ENCODE data around the gene HOXA10.

The HOXA10 gene

DNA sequence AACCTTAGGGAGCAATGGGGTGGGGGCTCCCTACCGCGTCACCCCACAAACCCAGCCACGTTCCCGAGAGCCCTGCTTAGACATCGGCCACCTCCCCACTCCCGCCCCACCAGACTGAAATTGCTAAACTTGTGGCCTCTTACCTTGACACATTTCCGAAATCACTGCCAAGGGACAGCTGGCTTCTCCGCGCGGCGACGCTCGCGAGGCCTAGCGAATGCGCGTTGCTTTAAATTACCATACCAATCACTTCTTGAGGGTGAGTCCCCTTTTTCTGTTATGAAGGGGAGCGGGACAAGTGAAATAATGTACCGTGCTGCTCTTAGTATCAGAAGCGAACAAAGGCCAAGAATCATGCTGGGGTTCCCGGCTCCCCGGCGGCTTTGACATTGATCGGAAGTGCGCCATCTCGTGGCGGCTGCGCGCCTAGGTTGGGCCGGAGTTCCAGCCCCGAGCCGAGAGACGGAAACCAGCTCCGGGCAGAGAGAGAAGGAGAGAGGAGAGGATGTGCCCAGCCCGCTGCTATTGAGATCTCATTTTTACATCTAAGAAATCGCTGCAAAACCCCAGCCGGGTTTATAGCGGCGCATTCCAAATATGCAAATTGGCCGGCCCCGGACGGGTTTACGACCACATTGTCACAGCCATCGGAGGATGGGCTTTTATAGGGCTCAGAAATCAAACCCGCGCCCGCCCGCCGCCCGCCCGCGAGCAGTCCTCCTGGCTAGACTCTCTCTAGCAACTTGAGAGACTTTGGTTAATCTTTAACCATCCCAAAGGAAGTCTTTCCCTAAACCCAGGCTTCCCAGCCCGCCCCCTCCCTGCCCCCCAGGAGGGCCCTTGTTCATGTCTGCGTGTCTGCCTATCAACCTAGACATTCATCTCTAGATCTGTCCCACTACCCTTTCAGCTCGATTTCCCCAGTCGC lies 5.6 kb upstream of the HOXA10 start:
- peak; percentile 84 for DNase-seq (ENCODE audit: low spot score)

DNA sequence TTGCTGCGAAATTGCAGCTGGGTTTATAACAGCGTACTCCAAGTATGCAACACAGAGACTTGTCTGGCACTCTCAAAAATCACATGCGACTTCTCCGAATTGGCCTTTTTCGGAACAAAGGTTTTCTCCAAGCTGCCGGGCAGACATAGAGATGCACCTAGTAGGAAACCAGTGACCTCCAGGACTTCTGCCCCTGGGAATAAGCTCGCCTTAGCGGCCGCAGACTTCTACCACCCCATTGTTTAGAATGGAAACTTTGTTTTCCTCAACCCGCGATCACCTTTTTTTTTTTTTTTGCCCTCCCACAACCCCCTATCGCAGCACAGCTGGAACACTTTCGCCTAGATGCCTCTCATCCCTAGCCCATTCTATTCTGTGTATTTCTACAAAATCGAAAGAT lies 4.9 kb upstream of the HOXA10 start:
- DNase-seq (ENCODE audit: low spot score), result no peak

DNA sequence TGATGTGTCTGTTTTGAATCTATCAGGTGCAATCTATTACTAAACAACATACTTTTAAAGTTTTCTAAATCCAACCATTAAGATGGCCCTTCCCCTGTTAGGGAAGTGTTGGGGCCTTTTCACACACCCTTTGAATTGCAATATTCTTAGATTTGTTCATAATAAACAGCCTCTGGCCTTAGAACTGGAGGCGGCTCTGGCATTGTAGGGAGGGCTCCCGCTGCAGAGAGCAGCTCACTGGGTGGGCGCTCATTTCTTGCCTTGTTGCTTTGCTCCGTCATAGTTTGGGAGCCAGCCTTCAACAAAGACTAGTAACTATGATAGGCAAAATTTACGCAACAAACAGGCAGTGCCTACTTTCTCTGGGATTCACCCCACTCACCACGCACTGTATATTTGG lies 4.2 kb upstream of the HOXA10 start:
- no peak for DNase-seq (ENCODE audit: low spot score)

DNA sequence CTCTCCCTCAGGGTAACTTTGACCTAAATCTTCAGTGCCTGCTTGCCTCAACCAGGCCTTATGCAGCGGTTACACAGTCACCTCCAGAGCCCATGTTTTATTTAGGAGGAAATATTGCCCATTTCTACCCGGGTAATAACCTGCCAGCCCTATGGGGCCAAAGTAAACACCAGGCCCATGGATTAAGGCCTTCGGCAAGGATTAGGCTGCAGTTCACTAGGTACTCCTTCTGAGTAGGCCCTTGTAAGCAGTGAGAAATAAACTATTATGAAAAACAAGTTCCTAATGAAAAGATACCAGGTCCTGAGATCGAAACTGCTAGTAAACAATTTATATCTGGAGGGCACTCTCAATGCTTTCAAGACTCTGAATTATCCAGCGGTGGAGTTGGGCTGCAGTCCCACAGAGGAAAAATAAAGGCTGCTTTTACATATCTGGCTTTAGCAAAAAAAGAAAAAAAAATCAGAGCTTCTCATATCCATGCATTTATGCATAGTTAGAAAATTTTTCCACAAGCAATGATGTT lies 3.7 kb upstream of the HOXA10 start:
- DNase-seq (ENCODE audit: low spot score), result no peak

DNA sequence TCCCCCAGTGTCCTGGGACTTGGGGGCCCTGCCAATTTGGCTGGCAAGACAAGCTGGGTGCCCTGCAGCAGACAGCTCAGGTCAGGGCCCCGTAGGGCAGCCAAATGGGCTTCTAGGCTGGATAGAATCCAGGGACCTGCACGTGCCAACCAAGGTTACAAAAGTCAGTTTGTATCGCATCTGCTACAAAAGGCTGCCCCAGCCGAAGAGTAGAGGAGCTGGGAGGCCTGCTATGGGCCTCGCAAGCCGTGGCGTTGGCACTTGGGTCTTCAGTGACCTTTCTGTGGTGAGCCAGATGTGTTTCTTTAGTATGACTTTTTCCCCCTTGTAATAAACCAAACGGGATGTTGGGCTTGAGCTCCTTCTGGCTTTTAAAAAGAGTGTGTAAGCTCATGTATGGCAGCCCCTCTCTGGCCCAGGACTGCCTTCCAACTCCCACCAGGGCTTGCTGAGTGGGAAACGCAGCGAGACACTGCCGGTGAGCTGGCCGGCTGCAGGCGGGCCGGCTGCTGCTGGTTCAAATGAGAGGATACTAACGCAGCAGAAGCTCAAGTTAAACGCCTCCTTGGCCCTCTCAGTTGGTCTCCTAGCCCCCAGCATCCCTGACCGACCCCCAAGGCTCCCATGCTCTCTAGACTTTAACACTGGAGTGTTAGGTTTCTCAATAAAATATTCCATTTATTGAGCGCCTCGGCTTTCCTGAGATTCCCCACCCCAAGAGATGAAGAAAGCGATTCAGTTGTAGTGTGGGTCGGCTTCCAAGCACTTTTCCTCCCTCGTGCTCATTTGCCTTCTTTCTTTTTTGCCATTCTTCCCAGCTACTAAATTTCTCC lies 3.1 kb upstream of the HOXA10 start:
- no peak for DNase-seq (ENCODE audit: low spot score)

DNA sequence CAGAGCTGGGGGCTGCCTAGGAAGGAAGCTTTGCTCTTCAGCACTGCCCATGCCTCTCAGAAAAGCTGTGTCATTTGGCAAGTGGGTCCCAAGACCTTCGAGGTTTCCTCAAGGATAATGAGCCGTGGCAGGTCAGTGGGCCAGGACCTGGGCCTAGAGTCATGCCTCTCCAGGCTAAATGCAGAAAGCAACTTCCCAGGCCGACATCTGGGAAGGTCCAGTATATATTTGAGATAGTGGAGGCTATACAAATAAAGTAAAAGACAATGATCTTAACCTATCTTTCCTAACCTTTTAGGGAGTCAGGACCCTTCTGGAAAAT lies 2.4 kb upstream of the HOXA10 start:
- no peak for DNase-seq (ENCODE audit: low spot score)

DNA sequence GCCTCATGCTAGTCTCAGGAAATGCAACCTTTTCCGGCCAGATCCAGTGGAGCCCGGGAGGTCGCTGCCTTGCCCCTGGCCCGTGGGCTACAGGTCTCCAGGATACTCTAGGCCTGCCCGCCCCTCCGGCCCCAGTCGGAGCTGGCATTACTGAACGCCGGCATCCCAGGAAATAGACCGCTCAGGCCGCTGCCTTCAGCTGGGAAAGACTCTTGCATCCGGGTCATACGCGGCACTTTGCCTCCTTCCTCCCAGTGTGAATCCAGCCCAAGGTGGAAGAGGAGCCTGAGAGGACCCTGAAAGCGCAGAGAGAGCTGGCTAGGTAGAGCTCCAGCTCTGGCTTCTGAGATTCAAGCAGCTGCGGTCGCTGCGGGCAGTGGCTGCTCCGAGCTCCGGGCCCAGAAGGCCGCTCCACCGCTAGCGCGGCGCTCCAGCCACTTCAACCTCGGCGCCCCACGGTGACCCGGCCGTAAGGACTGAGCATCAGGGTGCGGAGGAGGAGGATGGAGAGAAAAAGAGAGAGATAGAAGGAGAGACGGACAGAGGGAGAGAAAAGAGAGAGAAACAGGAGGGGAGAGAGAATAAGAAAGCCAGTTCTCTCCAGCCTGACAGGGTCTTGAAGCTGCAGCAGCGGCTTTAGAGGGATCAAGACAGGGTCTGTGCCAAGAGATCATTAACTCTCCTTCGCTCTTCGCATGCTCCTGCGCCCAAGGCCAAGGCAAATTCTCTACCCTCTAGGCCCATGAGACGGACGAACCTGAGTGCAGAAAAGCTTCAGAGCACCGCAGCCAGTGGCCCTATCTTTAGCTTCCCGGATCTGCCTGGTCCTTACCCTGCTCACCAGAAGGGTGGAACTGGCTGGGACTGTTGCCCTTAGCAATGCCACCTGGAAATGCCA lies 1.8 kb upstream of the HOXA10 start:
- no peak for DNase-seq (ENCODE audit: low spot score)

DNA sequence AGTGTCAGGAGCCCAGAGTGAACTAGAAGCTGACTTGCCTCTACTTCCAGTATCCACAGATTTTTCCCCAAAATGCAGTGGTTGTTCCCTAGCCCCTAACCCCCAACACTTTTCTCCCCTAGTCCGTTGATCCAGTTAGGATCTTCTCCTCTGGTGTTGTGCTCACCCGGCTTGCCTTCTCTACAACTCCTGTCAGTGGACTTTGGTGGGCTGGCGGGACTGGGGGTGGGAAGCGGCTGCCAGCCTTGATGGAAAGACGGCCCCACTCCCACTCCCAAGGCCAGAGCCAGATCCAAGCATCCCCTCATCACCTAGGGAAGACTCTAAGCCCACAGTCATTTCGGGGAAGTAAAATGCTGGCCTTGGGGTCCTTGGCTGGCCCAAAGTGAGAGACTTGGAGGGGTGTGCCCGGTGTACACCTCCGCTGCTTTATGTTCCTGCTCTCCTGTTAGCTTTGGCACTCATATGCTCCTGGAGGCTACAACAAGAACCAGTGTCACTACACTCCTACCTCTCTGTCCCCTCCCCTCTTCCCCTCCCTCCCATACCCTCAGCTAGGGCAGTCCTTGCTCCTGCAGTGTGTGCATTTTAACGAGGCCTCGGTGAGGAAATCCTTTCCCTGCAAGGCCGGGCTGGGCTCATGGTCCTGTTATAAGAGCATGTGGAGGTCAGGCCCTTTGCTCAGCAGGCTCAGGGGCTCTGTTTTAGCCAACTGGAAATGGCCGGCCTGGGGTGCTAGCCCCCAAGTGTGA lies 930 bp upstream of the HOXA10 start:
- DNase-seq (ENCODE audit: low spot score), result no peak

DNA sequence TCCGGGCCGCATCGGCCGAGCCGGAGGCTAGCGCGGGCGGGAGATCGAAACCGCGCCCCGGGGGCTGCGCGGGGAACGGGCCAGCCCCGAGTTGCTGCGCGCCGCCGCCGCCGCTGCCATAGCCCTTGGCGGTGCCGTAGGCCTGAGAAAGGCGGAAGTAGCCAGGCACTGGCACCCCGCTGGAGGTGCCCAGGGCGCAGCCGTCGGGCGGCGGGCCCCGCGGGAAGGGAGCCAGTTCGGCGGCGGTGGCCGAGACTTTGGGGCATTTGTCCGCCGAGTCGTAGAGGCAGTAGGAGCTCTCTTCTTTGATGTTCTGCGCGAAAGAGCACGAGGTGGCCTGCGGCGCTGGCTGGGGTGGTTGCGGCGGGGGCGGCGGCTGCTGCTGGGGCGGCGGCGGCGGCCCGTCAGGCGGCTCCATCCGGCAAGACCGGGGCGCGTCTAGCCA lies 587 bp downstream of the HOXA10 start:
- DNase-seq (ENCODE audit: low spot score), result no peak

DNA sequence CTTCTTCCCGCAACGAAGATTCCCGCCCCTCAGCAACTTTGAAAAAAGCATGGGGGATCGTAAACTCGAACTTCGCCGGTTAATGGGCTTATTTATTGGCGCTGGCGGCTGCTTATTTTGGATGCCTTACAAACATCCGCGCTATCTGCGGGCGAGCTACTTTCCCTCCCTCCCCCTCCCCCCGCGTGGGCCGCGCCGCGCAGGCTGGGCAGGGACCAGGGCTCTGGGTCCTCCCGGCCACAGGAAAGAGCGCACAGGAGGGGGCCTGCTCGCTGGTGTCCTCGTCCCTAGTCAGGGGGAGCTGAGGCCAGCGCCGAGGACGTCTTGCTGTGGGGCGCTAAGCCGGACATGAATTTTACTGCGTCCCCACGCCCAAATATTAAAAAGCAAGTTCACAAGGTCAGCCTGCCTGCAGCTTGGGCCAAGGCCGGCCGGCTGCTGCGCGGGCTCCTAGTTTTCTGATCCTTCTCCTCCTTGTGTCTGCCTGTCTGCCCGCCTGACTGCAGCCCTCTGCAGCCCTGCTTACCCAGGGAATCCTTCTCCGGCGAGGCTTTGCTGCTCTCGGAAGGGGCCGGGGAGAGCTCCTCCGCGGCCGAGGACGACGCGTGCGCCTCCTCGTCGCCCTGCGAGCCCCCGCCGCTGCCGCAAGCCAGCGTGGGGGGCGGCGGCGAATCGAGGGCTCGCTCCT lies 1.2 kb downstream of the HOXA10 start:
- DNase-seq (ENCODE audit: low spot score), result no peak

DNA sequence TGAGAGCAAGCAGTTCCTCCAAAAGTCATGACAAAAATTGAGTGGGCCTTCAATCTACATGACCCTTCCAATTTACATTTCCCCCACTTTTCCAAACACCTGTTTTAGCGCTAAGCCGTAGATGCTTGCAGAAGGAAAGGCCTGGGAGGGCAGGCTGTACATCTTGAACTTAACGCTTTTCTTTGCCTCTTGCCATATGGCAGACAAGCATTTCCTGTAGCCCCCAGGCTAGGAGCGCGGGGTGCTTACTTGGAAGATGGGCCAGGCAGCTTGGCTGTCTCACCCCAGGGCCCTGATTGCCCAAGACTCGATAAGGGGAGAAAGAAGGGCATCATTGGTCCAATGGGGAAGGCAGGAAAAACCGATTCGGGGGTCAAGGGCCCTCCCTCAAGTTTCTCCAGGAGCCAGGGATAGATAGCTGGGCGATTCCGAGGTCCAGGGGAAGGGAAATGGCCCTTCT lies 1.8 kb downstream of the HOXA10 start:
- no peak for DNase-seq (ENCODE audit: low spot score)

DNA sequence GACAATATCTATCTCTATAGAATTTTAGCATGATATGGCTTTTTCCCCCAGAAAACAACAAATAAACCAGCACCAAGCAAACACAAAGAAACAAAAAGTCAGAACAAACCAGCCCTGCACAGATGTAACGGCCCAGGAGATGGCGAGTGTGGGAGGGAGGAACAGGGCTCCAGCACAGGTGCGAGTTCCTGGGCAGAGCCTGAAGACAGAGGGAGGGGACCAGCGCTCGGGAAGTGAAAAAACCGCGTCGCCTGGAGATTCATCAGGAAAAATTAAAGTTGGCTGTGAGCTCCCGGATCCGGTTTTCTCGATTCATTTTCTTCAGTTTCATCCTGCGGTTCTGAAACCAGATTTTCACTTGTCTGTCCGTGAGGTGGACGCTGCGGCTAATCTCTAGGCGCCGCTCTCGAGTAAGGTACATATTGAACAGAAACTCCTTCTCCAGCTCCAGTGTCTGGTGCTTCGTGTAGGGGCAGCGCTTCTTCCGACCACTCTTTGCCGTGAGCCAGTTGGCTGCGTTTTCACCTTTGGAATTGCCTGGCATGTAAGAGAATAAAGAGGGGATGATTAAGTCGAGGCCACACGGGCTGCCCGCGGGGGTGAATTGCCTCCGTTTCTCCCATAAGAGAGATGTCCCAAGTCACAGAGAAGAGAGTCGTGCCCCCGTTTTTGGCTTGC lies 2.3 kb downstream of the HOXA10 start:
- DNase-seq (ENCODE audit: low spot score), result no peak

DNA sequence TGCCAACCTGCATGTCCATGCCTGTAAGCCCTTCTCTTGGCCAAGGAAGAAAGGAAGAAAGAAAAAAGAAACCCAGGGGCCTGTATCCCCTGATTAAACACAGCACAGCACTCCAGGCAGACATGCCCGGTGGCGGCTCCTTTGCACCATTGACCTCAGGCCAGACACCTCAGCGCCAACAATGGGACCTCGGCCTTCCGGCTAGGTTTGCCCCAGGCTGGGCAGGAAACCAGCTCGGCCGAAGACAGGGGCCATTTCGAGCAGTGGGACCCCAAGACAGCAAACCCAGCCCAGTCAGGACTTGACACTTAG lies 2.8 kb downstream of the HOXA10 start:
- no peak for DNase-seq (ENCODE audit: low spot score)

DNA sequence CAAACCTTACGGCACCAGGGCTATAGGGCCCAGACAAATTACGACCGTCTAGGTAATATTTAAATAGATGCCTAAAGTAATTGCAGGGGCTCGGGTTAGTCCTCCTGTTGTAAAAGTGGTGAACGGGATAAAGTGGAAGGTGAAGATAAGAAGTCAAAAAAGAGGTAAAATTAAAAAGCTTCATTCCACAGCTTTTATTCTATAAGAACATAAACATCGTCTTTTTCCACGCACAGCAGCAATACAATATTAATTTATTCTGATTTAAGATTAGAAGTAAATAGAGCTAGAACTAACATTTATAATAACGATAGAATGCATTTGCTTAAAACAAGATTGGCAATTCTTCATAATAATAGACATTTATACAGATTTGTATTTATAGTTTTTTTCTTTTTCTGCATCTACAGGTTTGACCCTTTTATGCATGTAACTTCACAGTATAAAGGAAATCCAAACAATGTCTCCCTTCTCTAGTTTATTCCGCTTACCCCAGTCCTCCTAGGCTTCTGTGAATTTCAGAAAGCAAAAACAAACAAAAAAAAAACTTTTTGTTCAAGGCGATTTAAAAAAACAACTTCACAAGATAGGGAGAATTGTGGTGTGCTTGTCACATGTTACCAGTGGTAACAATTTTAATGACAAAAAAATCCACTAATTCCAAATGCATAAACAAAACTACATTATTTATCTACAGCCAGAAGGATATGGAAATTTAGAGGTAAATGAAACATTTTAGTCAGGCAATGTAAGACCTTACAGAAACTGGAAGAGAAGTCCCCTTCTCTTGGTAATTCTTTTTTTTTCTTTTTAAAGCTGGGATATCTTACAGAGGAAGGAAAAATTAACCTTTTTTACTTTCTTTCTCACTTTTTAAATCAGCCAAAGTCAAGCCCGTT lies 3.4 kb downstream of the HOXA10 start:
- DNase-seq (ENCODE audit: low spot score), result no peak

DNA sequence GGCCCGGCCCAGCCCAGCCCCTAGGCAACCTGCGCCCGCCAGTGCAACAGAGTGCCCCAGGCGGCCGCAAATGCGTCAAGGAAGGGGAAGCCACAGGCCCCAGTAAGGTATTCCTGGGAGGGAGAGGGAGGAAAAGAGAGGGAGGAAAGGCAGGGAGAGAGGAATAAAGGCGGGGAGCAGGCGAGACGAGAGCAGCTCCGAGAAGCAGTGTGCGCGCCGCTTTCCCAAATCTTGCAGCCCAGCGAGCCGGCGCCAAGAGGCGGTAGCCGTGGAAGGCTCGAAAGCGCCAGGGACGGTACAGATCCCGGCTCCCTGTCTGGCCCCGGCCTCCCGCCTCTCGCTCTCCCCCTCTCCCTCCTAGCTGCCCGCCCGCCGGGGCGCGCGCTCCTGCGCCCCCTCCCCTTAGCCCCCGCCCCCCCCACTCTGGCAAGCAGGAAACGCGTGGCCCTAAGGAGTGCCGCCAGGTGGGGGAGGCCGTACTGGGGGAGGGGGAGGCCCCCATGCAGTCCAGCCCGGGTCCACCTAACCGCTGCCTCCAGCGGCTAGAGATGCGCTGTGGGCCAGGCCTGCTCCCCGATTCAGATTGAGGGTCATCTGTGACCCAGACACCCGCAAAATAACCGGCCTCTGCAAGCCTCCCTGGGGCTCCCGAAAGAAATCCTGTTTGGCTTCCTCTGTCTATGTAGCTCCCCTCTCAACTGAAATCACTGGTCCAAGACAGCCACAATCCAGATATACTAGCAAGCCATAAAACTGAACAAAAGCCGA lies 4.3 kb downstream of the HOXA10 start:
- DNase-seq (ENCODE audit: low spot score), result no peak

DNA sequence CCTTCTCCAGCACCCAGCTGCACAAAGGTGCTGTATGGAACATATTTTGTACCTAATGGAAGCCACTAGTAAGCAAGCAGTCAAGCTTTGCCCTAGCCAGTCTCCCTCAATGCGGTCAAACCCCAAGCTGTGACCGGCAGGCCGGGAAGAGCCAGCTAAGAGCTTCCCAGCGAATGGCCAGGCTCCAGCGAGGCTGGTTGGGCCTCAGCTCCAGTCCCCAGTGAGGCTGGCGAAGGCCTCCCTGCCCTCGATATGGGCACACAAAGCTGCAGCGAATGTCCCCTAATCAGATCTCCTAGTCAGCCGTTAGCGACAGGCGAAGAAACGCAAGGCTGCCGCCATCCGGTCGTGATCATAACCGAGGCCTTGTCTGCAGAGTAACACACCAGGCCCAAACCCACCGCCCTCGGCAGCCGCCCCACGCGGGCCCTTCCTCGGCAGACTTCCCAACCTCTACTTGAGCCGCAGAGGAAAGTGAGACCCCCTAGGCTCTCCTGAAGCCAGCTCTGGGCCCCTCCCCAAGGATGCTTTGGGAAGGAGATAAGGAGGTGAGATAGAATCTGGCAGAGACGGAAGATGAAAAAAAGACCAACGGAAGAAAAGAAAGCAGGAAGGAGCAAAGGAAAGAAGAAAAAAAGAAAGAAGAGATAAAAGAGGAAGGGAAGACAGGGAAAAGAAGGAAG lies 5.7 kb downstream of the HOXA10 start:
- DNase-seq (ENCODE audit: low spot score), result no peak

DNA sequence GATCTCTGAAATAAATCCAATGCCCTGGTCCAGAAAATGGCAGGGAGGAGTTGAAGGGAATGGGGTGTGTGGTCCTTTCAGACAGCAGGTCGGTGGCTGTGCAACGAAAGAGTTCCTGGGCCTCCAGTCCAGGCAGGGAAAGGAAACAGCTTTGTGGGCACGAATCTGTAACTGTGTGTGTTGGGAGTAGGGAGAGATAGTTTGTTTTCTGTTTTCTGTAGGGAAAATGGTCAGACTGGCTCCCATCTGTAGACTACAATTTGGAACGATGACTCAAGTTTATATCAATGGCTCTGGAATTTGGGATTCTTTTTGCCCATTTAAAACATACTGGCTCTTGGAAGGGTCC lies 6.2 kb downstream of the HOXA10 start:
- DNase-seq (ENCODE audit: low spot score), result no peak
